Activated T-helper 1 cell treated with Interleukin-2 at 50 U/mL for 16 hours (primary cell): ENCODE data around the gene UBE2J2.
A peak's percentile ranks its signal among the peaks of the same experiment; 100 is the strongest.

Experiments
- DNase-seq: peaks from one replicate; pipeline ENCODE4 v3.0.0-alpha.2; 2020; ENCODE audit warnings: low read depth

Gene UBE2J2

GRCh38 chr1:1309251-1310108 is 35.8 kb upstream of the UBE2J2 start:
- DNase-seq, result no peak

- no peak for DNase-seq
Observed at GRCh38 chr1:1308756-1309250, 35.1 kb upstream of the UBE2J2 start.

- peak; percentile 84 for DNase-seq
Observed at GRCh38 chr1:1307923-1308755, 34.5 kb upstream of the UBE2J2 start, which contains the start of the genes ACAP3 and PUSL1. Gene ACAP3, minus strand, starts transcription at chr1:1307930. Its CDS starts 115 bp downstream, at chr1:1307815. Gene PUSL1, plus strand, starts transcription at chr1:1308597. Its CDS starts 47 bp downstream, at chr1:1308644.

DNA sequence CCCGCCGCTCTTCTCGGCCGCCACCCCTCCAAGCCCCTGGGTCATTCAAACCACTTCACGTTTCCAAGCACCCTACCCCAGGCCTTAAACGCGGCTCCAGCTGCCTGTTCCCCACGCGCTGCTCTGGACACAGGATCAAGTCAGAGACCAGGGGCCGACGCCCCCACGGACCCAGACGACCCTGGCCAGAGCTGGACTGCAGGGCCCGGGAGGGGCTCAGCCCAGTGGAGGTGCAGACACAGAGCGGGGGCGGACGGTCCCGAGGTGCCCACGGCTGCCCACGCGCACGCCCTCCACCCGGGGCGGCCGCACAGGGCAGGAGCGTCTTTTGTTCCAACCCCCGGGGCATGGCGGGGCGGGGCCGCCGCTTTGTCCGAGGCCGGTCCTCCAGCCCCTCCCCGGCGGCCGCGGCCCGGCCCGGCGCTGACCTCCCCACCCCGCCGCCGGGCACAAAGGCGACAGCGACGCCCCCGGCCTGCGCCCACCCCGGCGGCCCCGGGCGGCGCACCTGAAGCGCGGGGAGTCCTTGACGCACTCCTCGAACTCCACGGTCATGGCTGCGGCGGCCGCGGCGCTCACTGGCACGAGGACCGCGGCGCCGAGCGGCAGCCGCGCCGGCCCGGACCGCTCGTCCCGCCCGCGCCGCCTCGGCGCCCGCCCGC is 33.7 kb upstream of the UBE2J2 start:
- DNase-seq, result no peak

DNA sequence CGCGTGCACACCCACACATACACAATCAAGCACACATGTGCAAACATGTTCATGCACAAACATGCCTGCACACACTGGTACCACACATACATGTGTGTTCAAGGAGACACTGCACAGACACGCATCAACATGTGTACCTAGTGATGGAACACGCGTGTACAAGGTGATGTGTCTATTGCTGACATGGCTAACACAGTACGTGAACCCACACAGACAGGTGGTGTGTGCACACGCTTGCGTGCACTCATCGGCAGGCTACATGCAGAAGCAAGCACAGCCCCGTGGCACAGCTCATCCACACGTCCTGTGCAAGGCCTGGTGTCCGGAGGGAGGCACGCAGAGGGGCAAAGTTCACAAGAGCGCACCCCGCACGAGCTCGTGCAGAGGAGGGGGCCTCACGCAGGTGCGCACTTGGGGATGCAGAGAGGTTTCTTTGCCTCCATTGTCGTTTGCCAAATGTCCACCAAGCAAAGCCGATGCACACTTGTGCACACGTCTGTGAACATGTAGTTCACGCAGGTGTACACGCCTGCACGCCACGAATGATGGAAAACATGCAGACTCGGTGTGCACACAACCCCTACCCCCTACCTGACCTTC is 33.1 kb upstream of the UBE2J2 start:
- no peak for DNase-seq

DNA sequence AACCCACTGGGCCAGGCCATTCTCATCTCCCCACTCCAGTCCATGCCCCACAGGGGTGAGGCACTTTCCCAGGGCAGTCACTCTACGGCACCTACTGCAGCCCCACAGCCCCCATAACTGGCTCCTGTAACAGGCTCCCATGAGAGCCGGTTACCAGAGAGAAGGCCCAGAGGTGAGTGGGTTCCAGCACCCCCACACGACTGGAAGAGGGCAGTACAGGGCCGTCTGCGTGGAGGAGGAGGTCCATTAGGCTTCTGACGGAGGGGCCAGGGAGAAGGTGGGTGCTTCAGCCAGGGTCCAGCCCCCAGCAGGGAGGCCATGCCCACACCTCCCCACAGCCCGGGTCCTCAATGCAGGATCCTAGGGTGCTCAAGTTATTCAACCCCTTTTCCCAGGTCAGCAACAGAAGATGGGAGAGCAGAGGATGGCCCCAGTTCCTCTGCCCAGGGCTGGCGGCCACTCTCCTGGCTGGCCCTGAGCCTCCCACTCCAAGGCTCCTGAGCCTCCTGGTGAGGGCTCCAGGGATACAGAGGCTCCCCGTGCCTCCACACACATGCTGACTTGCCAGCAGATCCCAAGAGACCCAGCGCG is 32.5 kb upstream of the UBE2J2 start:
- no peak for DNase-seq

DNA sequence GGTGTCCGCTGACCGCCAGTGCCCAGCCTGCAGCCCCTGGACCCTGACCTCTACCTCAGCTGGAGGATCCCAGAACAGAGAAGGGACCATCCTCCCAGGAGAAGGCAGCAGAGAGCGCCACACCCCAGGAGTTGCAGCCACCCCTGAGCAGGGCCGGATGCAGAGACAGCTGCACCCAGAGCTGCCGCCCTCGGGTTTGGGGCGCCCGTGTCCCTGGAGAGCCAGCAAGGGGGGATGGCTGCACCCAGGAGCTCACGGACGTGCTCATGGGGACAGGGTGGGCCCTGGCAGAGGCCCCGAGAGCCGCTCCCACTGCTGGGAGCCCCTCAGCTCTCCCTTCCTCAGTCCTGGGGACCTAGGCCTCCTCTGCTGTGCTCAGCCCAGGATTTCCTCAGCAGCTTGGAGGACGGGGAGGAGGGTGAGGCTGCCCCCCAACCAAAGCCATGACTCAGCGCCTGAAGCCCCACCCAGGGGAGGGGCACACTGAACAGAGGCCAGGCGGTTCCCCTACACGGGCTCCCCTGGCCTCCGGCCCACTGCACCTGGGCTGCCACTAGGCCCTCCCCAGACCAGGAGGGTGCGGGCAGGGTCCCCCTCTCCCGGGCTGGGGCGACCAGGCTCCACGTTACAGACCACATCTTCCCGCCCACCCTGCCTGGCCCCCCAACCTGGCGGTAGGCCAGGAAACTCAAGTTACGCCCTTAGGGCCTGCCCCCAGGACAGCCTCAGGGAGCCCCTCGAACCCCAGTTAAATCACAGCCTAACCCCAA is 31.8 kb upstream of the UBE2J2 start:
- DNase-seq, result peak; percentile 62

DNA sequence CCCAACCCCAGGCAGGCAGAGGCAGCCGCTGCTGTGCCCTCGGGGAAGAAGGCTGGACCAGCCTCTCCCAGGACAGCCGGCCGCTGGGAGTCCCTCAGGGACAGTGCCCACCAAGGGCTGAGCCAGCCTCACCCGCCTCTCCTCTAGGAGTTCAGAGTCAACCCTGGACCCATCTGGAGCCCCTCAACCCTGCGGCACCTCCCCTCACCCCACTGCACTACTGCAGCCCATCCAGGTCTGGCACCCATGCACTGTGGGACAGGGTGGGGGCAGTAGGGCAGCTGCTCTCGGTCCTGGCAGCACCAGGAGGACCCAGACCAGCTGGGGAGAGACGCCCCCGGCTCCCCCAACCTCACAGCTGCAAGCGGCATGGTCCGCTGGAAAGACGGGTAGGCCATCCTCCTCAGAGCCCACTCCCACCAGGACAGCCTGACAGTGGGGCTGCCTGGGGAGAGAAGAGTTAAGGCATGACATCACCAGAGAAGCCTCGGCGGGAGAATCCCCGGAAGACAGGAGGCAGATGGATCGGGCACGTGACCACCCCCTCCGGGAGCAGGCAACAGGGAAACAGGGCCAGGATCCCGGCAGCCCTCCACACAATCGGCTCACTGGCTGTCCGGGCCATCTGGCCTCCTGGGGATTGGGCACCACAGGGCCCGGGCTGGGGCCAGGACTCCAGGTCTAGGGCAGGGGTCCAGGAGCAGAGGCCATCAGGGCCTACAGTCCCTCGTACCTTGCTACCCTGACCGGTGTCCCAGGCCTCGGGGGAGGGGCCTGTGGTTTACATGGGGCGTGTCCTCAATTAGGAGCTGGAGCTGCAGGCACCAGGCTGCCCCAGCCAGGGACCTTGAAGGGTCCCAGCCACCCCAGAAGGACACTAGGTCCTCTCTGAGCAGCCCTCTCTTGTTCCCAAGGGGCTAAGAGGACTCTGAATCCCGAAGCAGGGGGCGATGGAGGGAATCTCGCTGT is 31.0 kb upstream of the UBE2J2 start:
- no peak for DNase-seq

- DNase-seq, result no peak
Observed at GRCh38 chr1:1303736-1304135, 30.1 kb upstream of the UBE2J2 start.

DNA sequence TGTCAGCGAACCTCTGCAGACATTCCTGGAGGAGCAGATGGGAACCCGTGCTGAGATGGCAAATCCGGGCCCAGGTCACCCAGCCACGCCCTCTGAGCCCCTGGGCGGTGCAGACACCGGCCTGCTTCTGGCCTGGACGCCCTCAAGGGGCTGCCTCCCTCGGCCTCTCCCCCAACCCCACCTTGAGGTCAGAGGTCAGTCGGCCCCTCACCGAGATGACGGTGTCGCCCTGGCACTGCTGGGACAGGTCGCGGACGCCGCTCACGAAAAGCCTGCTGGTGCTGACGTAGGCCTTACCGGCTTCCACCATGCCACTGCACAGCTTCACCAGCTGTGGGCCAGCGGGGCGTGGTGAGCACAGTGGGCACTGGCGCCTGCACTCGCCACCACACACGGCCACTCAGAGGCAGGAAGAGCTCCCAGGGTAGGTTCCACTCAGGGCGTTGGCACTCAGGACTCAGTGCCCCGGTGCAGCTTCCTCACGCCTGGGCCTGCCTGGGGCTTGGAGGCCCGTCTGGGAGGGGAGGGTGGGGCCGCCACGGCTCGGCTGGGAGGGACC is 29.4 kb upstream of the UBE2J2 start:
- no peak for DNase-seq

- no peak for DNase-seq
Observed at GRCh38 chr1:1302006-1302430, 28.4 kb upstream of the UBE2J2 start.

- DNase-seq, result no peak
Observed at GRCh38 chr1:1300352-1300739, 26.7 kb upstream of the UBE2J2 start.

DNA sequence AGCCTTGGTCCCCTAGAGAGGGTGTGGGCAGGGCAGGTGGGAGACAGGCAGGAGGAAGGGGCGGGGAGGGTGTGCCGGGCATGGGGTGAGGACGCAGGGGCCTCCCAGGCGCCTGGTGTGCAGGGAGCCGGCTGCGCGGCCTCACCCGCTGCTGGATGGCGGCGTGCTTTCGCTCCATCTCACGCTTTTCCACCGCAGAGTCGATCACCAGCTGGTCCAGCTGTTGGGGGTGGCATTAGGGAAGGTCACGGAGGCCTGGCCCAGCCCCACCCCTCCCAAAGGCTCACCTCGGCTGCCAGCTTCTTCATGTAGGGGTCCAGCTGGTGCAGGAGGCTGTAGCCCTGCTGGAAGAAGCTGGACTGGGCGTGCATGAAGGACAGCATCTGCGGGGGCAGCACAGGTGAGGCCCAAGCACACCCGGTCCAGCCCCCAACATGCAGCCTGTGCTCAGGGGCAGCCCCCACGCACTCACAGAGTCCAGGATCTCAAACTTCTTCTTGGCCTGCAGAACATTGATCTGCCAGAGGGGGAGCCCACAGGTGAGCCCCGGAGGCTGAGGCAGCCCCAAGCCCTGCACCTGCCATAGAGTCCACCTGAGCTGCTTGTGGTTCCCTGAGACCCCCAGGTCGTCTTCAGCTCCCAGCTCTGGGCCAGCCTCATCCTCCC is 26.2 kb upstream of the UBE2J2 start:
- DNase-seq, result no peak

GRCh38 chr1:1298861-1299685 is 25.4 kb upstream of the UBE2J2 start:
- DNase-seq, result no peak

DNA sequence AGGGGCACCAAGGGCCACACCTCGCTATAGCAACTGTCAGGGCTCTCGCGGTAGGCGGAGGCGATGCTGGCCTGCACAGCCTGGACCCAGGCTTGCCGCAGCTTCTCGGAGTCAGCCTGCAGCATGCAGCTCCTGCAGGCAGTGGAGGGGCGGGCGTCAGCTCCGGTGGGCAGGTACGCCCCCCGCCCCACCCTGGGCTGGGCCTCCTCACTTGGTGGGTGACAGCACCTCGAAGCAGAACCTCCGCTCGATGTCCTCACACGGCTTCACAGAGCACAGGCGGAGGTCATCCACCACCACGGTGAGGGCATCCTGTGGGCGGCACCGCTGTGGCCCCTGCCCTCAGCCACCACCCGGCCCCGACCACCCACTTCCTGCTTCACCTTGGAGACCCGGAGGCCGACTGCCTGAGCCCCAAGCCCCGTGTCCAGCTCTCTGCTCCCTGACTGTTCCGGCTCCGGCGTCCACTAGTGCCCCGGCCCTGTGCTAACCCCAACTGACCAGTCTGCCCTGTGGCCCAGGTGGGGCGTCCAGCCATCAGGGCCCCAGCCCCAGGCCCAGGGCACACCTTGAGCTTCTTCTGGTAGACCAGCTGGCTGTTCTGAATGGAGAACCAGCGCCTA is 24.3 kb upstream of the UBE2J2 start:
- DNase-seq, result no peak

DNA sequence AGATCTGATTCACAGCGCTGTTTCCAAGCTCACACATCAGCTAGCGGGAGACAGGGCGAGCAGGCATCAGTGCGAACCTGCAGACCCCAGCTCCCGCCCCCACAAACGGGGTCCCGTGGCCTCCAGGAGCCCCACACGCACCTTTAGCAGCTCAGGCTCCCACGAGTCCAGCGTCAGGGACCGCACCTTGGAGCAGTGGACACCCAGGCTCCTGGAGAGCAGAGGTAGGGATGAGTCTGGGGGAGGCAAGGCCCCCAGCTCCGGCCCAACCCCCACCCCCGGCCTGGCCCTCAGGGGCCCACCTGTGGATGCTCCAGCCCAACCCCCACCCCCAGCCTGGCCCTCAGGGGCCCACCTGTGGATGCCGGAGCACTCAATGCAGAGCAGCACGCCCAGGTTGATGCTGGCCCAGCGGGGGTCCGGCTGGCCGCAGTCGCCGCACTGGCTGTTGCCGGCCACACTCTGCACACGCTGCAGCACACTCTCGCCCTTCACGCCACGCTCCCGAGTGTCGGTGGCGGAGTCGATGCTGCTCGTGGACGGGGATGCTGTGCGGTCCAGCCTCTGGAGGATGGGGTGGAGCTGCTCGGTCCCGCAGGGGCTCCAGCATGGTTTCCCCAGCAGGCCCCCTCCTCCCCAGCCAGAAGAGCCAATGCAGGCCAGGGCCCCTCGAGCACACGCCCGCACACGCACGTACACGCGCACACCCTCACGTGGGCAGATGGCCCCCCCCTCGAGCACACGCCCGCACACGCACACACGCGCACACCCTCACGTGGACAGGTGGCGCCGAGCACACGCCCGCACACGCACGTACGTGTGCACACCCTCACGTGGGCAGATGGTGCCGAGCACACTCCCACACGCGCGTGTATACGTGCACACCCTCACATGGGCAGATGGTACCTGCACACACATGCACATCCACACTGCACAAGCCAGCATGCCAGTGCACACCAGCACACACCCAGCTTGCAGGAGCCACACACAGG is 22.7 kb upstream of the UBE2J2 start:
- DNase-seq, result no peak
